Thymus (tissue), 14 donors: ENCODE results near the gene NBPF3. TPM values are rescaled to one million over a fixed set of nuclear protein-coding genes. Genes with fewer than 3 reads are reported as not detected.
"Not testable (repeated sequence)": the region's sequence is repeated elsewhere in the genome, so short reads cannot be mapped to it uniquely, and the experiment has no call there.

Experiments
- DNase-seq, 9 donors: peaks; one replicate each; pipeline ENCODE4 v3.0.0-alpha.2; 2013; ENCODE audit warnings: low spot score in 9 of 9, low read depth in 6 of 9, missing footprints in 1 of 9
- H3K27ac ChIP-seq, 2 donors: one replicate each; pipeline ENCODE4 v1.5.1; 2013; ENCODE audit warnings: control low read depth in 1 of 2, low read depth in 1 of 2, low read length in 1 of 2, mild to moderate bottlenecking in 1 of 2, moderate library complexity in 1 of 2
- H3K27me3 ChIP-seq, 2 donors: one replicate each; pipeline ENCODE4 v1.5.1; 2013; ENCODE audit warnings: low read length in 1 of 2; ENCODE audit not compliant: control insufficient read depth in 2 of 2, insufficient read depth in 1 of 2
- H3K36me3 ChIP-seq, 2 donors: one replicate each; pipeline ENCODE4 v1.5.1; 2013; ENCODE audit warnings: low read length in 1 of 2, mild to moderate bottlenecking in 1 of 2, moderate library complexity in 1 of 2; ENCODE audit not compliant: control insufficient read depth in 2 of 2, insufficient read depth in 2 of 2
- H3K4me1 ChIP-seq, 2 donors: one replicate each; pipeline ENCODE4 v1.5.1; 2013; ENCODE audit warnings: low read length in 2 of 2; ENCODE audit not compliant: control insufficient read depth in 2 of 2, insufficient read depth in 2 of 2
- H3K4me3 ChIP-seq, 2 donors: one replicate each; pipeline ENCODE4 v1.5.1; 2013; ENCODE audit warnings: low read length in 2 of 2, control low read depth in 1 of 2, mild to moderate bottlenecking in 1 of 2
- H3K9me3 ChIP-seq, 2 donors: one replicate each; pipeline ENCODE4 v1.5.1; 2013; ENCODE audit warnings: low read length in 1 of 2, mild to moderate bottlenecking in 1 of 2; ENCODE audit not compliant: control insufficient read depth in 2 of 2, insufficient read depth in 1 of 2
- WGBS: extraction: QIAGEN DNeasy Blood & Tissue Kit; methylation state at CpG from one replicate; pipeline ENCODE4 v1.1.7; 2013; 5-methylcytosine and 5-hydroxymethylcytosine counted together
- long read RNA-seq, 10 donors: transcript quantifications; one replicate each; lab custom pipeline, GENCODE V29; 2026
- polyA plus RNA-seq: library from polyadenylated mRNA; stranded (reverse); fragments of 200-250 nt; gene quantifications from one replicate; pipeline ENCODE4 v1.2.3, GENCODE V29; 2013
- total RNA-seq: library from RNA; stranded (reverse); fragments of 120-200 nt; gene quantifications from one replicate; pipeline ENCODE4 v1.2.4, GENCODE V29; 2013
- donor health status: healthy.

NBPF3 gene
- 3.1 TPM for total RNA-seq
- polyA plus RNA-seq = 1.6 TPM
- long read RNA-seq, donor 1 = 0 reads
- long read RNA-seq, donor 2, partial matches to known transcripts = 0 of 10 reads
- long read RNA-seq, donor 2, other reads (novel, unspliced or antisense) = 10 of 10 reads
- long read RNA-seq, donor 3, partial matches to known transcripts = 0 of 1 reads
- long read RNA-seq, donor 3, other reads (novel, unspliced or antisense) = 0 of 1 reads
- long read RNA-seq, donor 4 = 0 reads
- long read RNA-seq, donor 5 = 0 reads
- long read RNA-seq, donor 6 = 0 reads
- long read RNA-seq, donor 7, partial matches to known transcripts = 0 of 1 reads
- long read RNA-seq, donor 7, other reads (novel, unspliced or antisense) = 0 of 1 reads
- long read RNA-seq, donor 8 = 0 reads
- long read RNA-seq, donor 9 = 0 reads
- long read RNA-seq, donor 10 = 0 reads

GRCh38 chr1:21439721-21440629, at the start of gene NBPF3:
NBPF3 (plus strand) TSS chr1:21440137; CDS start chr1:21445087, 4,950 bp downstream.
- H3K36me3 ChIP-seq = no peaks in the 10 kb centered on the region
- peaks cover 4 to 12% of the 10 kb centered on the region in 2 donors for H3K4me1 ChIP-seq
- H3K27me3 ChIP-seq = peaks cover 26 to 57% of the 10 kb centered on the region in 2 donors
- peak in 8 of 9 donors; percentile 10 to 89 (median 66) for DNase-seq
- peak within 1 kb of the TSS; percentile 46 for H3K4me3 ChIP-seq
- no peaks in the 10 kb centered on the region for H3K9me3 ChIP-seq
- WGBS = under 1% methylated on average over 87 of the region's 87 CpGs
- peak within 1 kb of the TSS in 1 of 2 donors; percentile 60 for H3K27ac ChIP-seq

GRCh38 chr1:21391497-21391896, 48.4 kb upstream of the NBPF3 start:
- Histone ChIP-seq H3K9me3 (no peaks in the 10 kb centered on the region), H3K36me3 (no peaks in the 10 kb centered on the region), H3K27me3 (no peaks in the 10 kb centered on the region), H3K4me1 (no peaks in the 10 kb centered on the region), H3K27ac (no peak overlapping the region), H3K4me3 (no peak overlapping the region)
- no peak for DNase-seq
- WGBS = 98% methylated on average over 4 of the region's 4 CpGs

GRCh38 chr1:21392587-21393263, 47.2 kb upstream of the NBPF3 start:
- peaks cover 0 to 2% of the 10 kb centered on the region in 2 donors for H3K4me1 ChIP-seq
- 91% methylated on average over 15 of the region's 15 CpGs for WGBS
- no peak for DNase-seq
- H3K27ac ChIP-seq = no peak overlapping the region
- H3K27me3 ChIP-seq = peaks cover 0 to 1% of the 10 kb centered on the region in 2 donors
- H3K4me3 ChIP-seq = no peak overlapping the region
- H3K36me3 ChIP-seq = no peaks in the 10 kb centered on the region
- no peaks in the 10 kb centered on the region for H3K9me3 ChIP-seq

GRCh38 chr1:21396516-21396915, 43.4 kb upstream of the NBPF3 start:
- Histone ChIP-seq H3K36me3 (no peaks in the 10 kb centered on the region), H3K27ac (no peak overlapping the region), H3K9me3 (no peaks in the 10 kb centered on the region), H3K4me1 (peaks cover 0 to 2% of the 10 kb centered on the region in 2 donors), H3K4me3 (no peak overlapping the region), H3K27me3 (peaks cover 0 to 10% of the 10 kb centered on the region in 2 donors)
- DNase-seq = no peak
- WGBS = 39% methylated on average over 4 of the region's 4 CpGs

- H3K4me1 ChIP-seq = peaks cover 0 to 2% of the 10 kb centered on the region in 2 donors
- DNase-seq = peak in 1 of 9 donors; percentile 13
- 34% methylated on average over 15 of the region's 15 CpGs for WGBS
- H3K27me3 ChIP-seq = peaks cover 0 to 10% of the 10 kb centered on the region in 2 donors
- H3K36me3 ChIP-seq = no peaks in the 10 kb centered on the region
- no peaks in the 10 kb centered on the region for H3K9me3 ChIP-seq
- H3K27ac ChIP-seq = no peak overlapping the region
- H3K4me3 ChIP-seq = peak overlapping the region in 1 of 2 donors; percentile 6
Measured at GRCh38 chr1:21397813-21398188, 42.1 kb upstream of the NBPF3 start.

GRCh38 chr1:21401726-21402346, 38.1 kb upstream of the NBPF3 start:
- H3K9me3 ChIP-seq, H3K27me3 ChIP-seq, DNase-seq, H3K4me3 ChIP-seq, H3K27ac ChIP-seq, H3K4me1 ChIP-seq, H3K36me3 ChIP-seq: not testable (repeated sequence)
- 94% methylated on average over 9 of the region's 9 CpGs for WGBS

- Histone ChIP-seq H3K36me3 (no peaks in the 10 kb centered on the region), H3K9me3 (no peaks in the 10 kb centered on the region), H3K27me3 (no peaks in the 10 kb centered on the region), H3K4me1 (no peaks in the 10 kb centered on the region), H3K27ac (no peak overlapping the region), H3K4me3 (no peak overlapping the region)
- DNase-seq = no peak
- 67% methylated on average over 2 of the region's 2 CpGs for WGBS
Measured at GRCh38 chr1:21406659-21407058, 33.3 kb upstream of the NBPF3 start.

GRCh38 chr1:21409897-21410296, 30.0 kb upstream of the NBPF3 start:
- not testable (repeated sequence) for DNase-seq, H3K4me1 ChIP-seq, H3K36me3 ChIP-seq, H3K9me3 ChIP-seq, H3K27ac ChIP-seq, H3K4me3 ChIP-seq, H3K27me3 ChIP-seq
- 88% methylated on average over 3 of the region's 3 CpGs for WGBS
